IMR-90 (cell line): ENCODE data around the gene DNAI2.
A peak's percentile ranks its signal among the peaks of the same experiment; 100 is the strongest.

Experiments
- BHLHE40 ChIP-seq: fragments of 150-350 bp; IDR thresholded peaks from 2 replicates; pipeline ENCODE4 v1.6.1; 2016; ENCODE audit warnings: mild to moderate bottlenecking, low read depth, low read length
- CTCF ChIP-seq: conservative IDR thresholded peaks from 2 replicates; pipeline ENCODE4 v1.5.1; 2012; ENCODE audit warnings: mild to moderate bottlenecking, low read depth, low read length, improper control_type of control experiment
- MXI1 ChIP-seq: IDR thresholded peaks from 2 replicates; pipeline ENCODE4 v1.6.1; 2012; ENCODE audit warnings: low read depth, mild to moderate bottlenecking, low read length, moderate library complexity, borderline replicate concordance
- POLR2A ChIP-seq: IDR thresholded peaks from 2 replicates; pipeline ENCODE4 v1.6.1; 2012; ENCODE audit warnings: mild to moderate bottlenecking, low read depth, low read length
- RAD21 ChIP-seq: IDR thresholded peaks from 2 replicates; pipeline ENCODE4 v1.6.1; 2012; ENCODE audit warnings: low read length, improper control_type of control experiment
- RCOR1 ChIP-seq: IDR thresholded peaks from 2 replicates; pipeline ENCODE4 v1.6.1; 2012; ENCODE audit warnings: mild to moderate bottlenecking, low read length, improper control_type of control experiment; ENCODE audit not compliant: insufficient replicate concordance
- SMC3 ChIP-seq: fragments of 150-350 bp; IDR thresholded peaks from 2 replicates; pipeline ENCODE4 v1.6.1; 2016; ENCODE audit warnings: low read depth, mild to moderate bottlenecking, antibody characterized with exemption, low read length, moderate library complexity
- TF ChIP-seq, protein P1 (sequence below): fragments of 150-350 bp; IDR thresholded peaks from 2 replicates; pipeline ENCODE4 v1.6.1; 2017; ENCODE audit warnings: mild to moderate bottlenecking, antibody characterized with exemption, low read length, low read depth

GRCh38 chr17:74296548-74296936 lies 22.5 kb downstream of the DNAI2 start:
- TF ChIP-seq CTCF, result 0 out of 2 replicates have a peak, but pooled peaks have one; percentile 26
- TF ChIP-seq POLR2A, result no peak
- TF ChIP-seq BHLHE40, result no peak
- no peak for TF ChIP-seq RCOR1
- TF ChIP-seq MXI1, result no peak
- TF ChIP-seq RAD21, result no peak
- TF ChIP-seq, protein P1, sequence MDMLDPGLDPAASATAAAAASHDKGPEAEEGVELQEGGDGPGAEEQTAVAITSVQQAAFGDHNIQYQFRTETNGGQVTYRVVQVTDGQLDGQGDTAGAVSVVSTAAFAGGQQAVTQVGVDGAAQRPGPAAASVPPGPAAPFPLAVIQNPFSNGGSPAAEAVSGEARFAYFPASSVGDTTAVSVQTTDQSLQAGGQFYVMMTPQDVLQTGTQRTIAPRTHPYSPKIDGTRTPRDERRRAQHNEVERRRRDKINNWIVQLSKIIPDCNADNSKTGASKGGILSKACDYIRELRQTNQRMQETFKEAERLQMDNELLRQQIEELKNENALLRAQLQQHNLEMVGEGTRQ, result no peak
- no peak for TF ChIP-seq SMC3
